ENCODE measurements around the gene IL10RB.

- TF ChIP-seq ZNF792 (CRISPR knock-in tag; IDR thresholded peaks at IDR 0.05) (no peak), HMG20A (CRISPR knock-in tag; IDR thresholded peaks at IDR 0.05; ENCODE audit: borderline replicate concordance) (no peak), CEBPZ (IDR thresholded peaks at IDR 0.05; ENCODE audit: low read length) (no peak), ZNF235 (CRISPR knock-in tag; IDR thresholded peaks at IDR 0.05; ENCODE audit: borderline replicate concordance) (no peak), POLR2A (IDR thresholded peaks at IDR 0.05; ENCODE audit: insufficient read depth in 1 of 2, low read depth in 2 of 2, low read length in 2 of 2) (no peak), KDM1A (CRISPR knock-in tag; IDR thresholded peaks at IDR 0.05) (no peak), TCF7L2 (IDR thresholded peaks at IDR 0.05; ENCODE audit: low read depth, low read length) (no peak), MBNL3 (CRISPR knock-in tag; conservative IDR thresholded peaks at IDR 0.05) (no peak), CHD2 (IDR thresholded peaks at IDR 0.05; ENCODE audit: low read depth, low read length) (no peak)
- TF ChIP-seq, protein P1, sequence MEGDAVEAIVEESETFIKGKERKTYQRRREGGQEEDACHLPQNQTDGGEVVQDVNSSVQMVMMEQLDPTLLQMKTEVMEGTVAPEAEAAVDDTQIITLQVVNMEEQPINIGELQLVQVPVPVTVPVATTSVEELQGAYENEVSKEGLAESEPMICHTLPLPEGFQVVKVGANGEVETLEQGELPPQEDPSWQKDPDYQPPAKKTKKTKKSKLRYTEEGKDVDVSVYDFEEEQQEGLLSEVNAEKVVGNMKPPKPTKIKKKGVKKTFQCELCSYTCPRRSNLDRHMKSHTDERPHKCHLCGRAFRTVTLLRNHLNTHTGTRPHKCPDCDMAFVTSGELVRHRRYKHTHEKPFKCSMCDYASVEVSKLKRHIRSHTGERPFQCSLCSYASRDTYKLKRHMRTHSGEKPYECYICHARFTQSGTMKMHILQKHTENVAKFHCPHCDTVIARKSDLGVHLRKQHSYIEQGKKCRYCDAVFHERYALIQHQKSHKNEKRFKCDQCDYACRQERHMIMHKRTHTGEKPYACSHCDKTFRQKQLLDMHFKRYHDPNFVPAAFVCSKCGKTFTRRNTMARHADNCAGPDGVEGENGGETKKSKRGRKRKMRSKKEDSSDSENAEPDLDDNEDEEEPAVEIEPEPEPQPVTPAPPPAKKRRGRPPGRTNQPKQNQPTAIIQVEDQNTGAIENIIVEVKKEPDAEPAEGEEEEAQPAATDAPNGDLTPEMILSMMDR (CRISPR knock-in tag; IDR thresholded peaks at IDR 0.05), result no peak
- TF ChIP-seq, protein P2, sequence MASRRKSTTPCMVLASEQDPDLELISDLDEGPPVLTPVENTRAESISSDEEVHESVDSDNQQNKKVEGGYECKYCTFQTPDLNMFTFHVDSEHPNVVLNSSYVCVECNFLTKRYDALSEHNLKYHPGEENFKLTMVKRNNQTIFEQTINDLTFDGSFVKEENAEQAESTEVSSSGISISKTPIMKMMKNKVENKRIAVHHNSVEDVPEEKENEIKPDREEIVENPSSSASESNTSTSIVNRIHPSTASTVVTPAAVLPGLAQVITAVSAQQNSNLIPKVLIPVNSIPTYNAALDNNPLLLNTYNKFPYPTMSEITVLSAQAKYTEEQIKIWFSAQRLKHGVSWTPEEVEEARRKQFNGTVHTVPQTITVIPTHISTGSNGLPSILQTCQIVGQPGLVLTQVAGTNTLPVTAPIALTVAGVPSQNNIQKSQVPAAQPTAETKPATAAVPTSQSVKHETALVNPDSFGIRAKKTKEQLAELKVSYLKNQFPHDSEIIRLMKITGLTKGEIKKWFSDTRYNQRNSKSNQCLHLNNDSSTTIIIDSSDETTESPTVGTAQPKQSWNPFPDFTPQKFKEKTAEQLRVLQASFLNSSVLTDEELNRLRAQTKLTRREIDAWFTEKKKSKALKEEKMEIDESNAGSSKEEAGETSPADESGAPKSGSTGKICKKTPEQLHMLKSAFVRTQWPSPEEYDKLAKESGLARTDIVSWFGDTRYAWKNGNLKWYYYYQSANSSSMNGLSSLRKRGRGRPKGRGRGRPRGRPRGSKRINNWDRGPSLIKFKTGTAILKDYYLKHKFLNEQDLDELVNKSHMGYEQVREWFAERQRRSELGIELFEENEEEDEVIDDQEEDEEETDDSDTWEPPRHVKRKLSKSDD (CRISPR knock-in tag; IDR thresholded peaks at IDR 0.05; ENCODE audit: low read depth), result no peak
Observed at GRCh38 chr21:33334824-33335223, 68.7 kb downstream of the IL10RB start.
